Left lung (tissue), 10 donors: ENCODE data around the gene TMEM170B. TPM values are rescaled to one million over a fixed set of nuclear protein-coding genes. Genes with fewer than 3 reads are reported as not detected.

Experiments used
- ATAC-seq: fragments of 200-7000 bp; cut with Tn5 transposase; one replicate; pipeline ENCODE4 v1.9.1; 2020; ENCODE audit warnings: moderate library complexity
- DNase-seq, 4 donors: peaks; one replicate each; pipeline ENCODE4 v3.0.0-alpha.2; 2013 to 2020
- H3K27ac ChIP-seq, 2 donors: fragments of 200-600 bp; sonication (generic) in 1 of 2; one replicate each; pipeline versions ENCODE4 v1.5.0 to v1.8.0; 2020 to 2021
- H3K27me3 ChIP-seq, 2 donors: fragments of 200-600 bp; sonication (generic) in 1 of 2; one replicate each; pipeline versions ENCODE4 v1.5.0 to v1.8.0; 2020 to 2021
- H3K36me3 ChIP-seq, 2 donors: fragments of 200-600 bp; sonication (generic) in 1 of 2; one replicate each; pipeline versions ENCODE4 v1.5.0 to v1.8.0; 2020 to 2021
- H3K4me1 ChIP-seq, 2 donors: fragments of 200-600 bp; one replicate each; pipeline ENCODE4 v1.8.0; 2021
- H3K4me3 ChIP-seq, 2 donors: fragments of 200-600 bp; sonication (generic) in 1 of 2; one replicate each; pipeline versions ENCODE4 v1.5.0 to v1.8.0; 2020 to 2021; ENCODE audit warnings: mild to moderate bottlenecking in 1 of 2
- H3K9me3 ChIP-seq, 2 donors: fragments of 200-600 bp; sonication (generic) in 1 of 2; one replicate each; pipeline versions ENCODE4 v1.5.0 to v1.8.0; 2020 to 2021
- intact Hi-C, 2 donors: fragments of 100-400 bp; cut with DNase I; formaldehyde crosslinking; loops; one replicate each; pipeline versions ENCODE4 v1.11.2 to v1.14.2; 2022
- polyA plus RNA-seq, 6 donors: library from polyadenylated mRNA; unstranded; fragments of 120-200 nt; gene quantifications; one replicate each; pipeline ENCODE4 v1.2.1, GENCODE V29; 2013; ENCODE audit not compliant: insufficient read length in 6 of 6
- total RNA-seq, 2 donors: library from RNA; stranded (reverse); fragmentation: NEBNext Ultra II Directional; extraction: Animal tissue kit (Norgen Biotek cat#: 25700); gene quantifications; one replicate each; pipeline ENCODE4 v1.2.1, GENCODE V29; 2021
- TF ChIP-seq, protein P1 (sequence below), 2 donors: fragments of 200-600 bp; sonication (generic) in 1 of 2; IDR thresholded peaks; one replicate each; pipeline versions ENCODE4 v1.5.0 to v1.8.0; 2021; ENCODE audit warnings: antibody characterized with exemption in 2 of 2
- donor health status: DM: no; HTN: yes; CAD: no.
- donor health status: DM: no; HTN: no; CAD: no.

Gene TMEM170B
- total and polyA plus RNA-seq, 8 donors: 5.2 to 10.1 (median 5.5) TPM

DNA sequence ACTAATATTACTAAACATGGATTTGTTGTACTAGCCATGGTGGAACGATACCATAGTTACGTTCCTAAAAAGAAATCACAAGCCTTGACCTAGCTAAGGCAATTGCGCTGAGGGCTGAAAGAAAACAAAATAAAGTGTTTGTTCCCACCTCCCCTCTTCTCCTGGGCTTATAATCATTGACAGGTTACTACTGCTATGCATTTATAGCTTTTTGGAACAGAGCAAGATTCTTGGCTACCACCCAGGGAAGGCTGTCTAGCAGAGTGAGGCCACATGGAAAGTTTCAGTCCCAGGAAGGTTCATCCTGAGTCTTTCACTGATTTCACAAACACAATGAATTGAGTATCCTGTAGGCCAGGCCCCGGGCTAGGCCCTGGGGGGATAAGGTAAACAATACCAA is 84.6 kb downstream of the TMEM170B start:
- Histone ChIP-seq H3K36me3 (no peaks in the 10 kb centered on the region), H3K27me3 (no peaks in the 10 kb centered on the region), H3K27ac (no peak overlapping the region), H3K4me3 (no peak overlapping the region), H3K9me3 (no peaks in the 10 kb centered on the region), H3K4me1 (no peaks in the 10 kb centered on the region)
- TF ChIP-seq, protein P1, sequence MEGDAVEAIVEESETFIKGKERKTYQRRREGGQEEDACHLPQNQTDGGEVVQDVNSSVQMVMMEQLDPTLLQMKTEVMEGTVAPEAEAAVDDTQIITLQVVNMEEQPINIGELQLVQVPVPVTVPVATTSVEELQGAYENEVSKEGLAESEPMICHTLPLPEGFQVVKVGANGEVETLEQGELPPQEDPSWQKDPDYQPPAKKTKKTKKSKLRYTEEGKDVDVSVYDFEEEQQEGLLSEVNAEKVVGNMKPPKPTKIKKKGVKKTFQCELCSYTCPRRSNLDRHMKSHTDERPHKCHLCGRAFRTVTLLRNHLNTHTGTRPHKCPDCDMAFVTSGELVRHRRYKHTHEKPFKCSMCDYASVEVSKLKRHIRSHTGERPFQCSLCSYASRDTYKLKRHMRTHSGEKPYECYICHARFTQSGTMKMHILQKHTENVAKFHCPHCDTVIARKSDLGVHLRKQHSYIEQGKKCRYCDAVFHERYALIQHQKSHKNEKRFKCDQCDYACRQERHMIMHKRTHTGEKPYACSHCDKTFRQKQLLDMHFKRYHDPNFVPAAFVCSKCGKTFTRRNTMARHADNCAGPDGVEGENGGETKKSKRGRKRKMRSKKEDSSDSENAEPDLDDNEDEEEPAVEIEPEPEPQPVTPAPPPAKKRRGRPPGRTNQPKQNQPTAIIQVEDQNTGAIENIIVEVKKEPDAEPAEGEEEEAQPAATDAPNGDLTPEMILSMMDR (IDR thresholded peaks at IDR 0.05): no peak
- ATAC-seq (no peak), DNase-seq (peak in 1 of 4 donors; percentile 43)
- intact Hi-C loops: no loop called here

DNA sequence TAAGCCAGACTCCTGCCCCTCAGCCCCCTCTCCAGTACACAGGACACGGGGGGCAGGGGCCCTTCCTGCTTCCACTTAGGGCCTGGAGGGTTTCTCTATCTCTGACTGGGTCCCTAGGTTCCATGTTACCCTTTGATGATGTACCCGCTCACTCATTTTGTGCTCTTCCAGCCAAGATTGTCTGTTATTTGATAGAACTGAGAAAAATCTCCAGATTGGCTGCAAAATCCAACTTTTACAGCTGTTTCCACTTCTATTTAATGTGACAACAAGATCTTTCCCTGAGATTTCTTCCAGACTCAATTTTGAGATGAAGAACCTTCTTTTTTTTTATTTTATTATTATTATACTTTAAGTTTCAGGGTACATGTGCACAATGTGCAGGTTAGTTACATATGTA is 85.7 kb downstream of the TMEM170B start:
- TF ChIP-seq, protein P1 (IDR thresholded peaks at IDR 0.05): no peak
- Histone ChIP-seq H3K4me3 (no peak overlapping the region), H3K27me3 (no peaks in the 10 kb centered on the region), H3K4me1 (no peaks in the 10 kb centered on the region), H3K9me3 (no peaks in the 10 kb centered on the region), H3K27ac (no peak overlapping the region), H3K36me3 (no peaks in the 10 kb centered on the region)
- DNase-seq (no peak), ATAC-seq (no peak)
- intact Hi-C loops: no loop called here

DNA sequence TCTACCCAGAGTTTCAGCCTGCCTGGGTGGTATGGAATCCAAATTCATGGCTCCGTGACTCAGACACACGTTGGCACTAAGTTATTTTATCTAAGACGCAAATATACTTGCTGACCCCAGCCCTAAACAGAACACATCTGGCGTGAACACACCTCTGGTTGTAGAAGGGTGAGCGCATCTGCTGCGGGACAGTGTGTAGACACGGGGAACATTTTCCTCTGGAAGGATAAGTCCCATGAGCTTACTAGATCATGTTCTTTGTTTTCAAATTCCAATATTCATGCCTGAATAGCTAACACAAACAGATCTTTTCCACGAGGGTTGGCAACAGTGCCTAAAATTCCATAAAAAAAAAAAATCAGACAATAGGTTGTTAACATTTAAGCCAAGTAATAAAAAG is 87.8 kb downstream of the TMEM170B start:
- ATAC-seq (no peak), DNase-seq (no peak)
- H3K36me3 ChIP-seq: no peaks in the 10 kb centered on the region
- TF ChIP-seq, protein P1 (IDR thresholded peaks at IDR 0.05): no peak
- intact Hi-C loops: no loop called here
- no peaks in the 10 kb centered on the region for H3K9me3 ChIP-seq
- no peaks in the 10 kb centered on the region for H3K27me3 ChIP-seq
- H3K4me3 ChIP-seq: no peak overlapping the region
- no peak overlapping the region for H3K27ac ChIP-seq
- H3K4me1 ChIP-seq: no peaks in the 10 kb centered on the region

DNA sequence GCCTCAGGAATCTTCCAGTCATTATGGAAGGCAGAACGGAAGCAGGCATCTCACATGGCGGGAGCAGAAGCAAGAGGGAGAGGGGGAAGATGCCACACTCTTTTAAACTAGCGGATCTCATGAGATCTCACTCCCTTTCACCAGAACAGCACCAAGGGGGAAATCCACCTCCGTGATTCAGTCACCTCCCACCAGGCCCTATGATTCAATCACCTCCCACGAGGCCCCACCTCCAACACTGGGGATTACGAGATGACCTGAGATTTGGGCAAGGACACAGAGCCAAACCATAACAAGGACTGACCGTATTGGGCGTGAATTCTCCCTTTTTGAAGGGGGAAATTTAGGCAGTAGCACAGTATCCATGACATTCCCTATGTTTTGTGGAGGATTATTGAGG is 88.8 kb downstream of the TMEM170B start:
- Histone ChIP-seq H3K36me3 (no peaks in the 10 kb centered on the region), H3K4me1 (no peaks in the 10 kb centered on the region), H3K9me3 (no peaks in the 10 kb centered on the region), H3K27me3 (no peaks in the 10 kb centered on the region), H3K4me3 (no peak overlapping the region), H3K27ac (no peak overlapping the region)
- intact Hi-C loops: no loop called here
- no peak for ATAC-seq
- TF ChIP-seq, protein P1 (IDR thresholded peaks at IDR 0.05): no peak
- no peak for DNase-seq

DNA sequence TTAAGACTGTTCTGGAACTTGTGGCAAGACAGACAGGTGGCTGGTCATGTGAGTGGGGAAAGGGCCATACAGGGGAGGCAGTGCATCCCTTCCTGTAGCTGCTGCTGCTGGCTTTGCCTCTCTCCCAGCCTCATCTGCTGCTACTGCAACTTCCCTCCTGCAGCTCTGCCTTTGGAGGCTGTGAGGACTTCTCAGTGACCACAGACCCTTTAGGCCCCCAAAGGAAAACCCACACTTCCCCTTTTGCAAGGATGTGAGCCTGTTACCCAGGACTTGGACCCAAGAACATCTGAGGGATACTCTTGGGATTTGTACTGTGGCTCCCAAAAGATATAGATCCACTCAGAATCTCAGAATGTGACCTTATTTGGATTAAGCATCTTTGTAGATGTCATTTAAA is 91.0 kb downstream of the TMEM170B start:
- TF ChIP-seq, protein P1 (IDR thresholded peaks at IDR 0.05): no peak
- no peak for ATAC-seq
- H3K27ac ChIP-seq: no peak overlapping the region
- DNase-seq: no peak
- H3K9me3 ChIP-seq: no peaks in the 10 kb centered on the region
- no peak overlapping the region for H3K4me3 ChIP-seq
- intact Hi-C loops: no loop called here
- no peaks in the 10 kb centered on the region for H3K27me3 ChIP-seq
- H3K36me3 ChIP-seq: no peaks in the 10 kb centered on the region
- H3K4me1 ChIP-seq: peaks cover 0 to 16% of the 10 kb centered on the region in 2 donors
